Neural cell (in vitro differentiated cells): ENCODE measurements around the gene GRM1.

Experiments
- EP300 ChIP-seq: fragments of 450-650 bp; conservative IDR thresholded peaks from 2 replicates; pipeline ENCODE4 v1.6.1; 2014; ENCODE audit warnings: antibody characterized with exemption, mild to moderate bottlenecking, moderate library complexity; ENCODE audit not compliant: poor library complexity, severe bottlenecking
- POLR2AphosphoS5 ChIP-seq: IDR thresholded peaks from 2 replicates; pipeline ENCODE4 v1.6.1; 2012
- TF ChIP-seq, protein P1 (sequence below): IDR thresholded peaks from 2 replicates; pipeline ENCODE4 v1.6.1; 2012; ENCODE audit warnings: borderline replicate concordance
- TF ChIP-seq, protein P2 (sequence below): fragments of 450-650 bp; IDR thresholded peaks from 2 replicates; pipeline ENCODE4 v1.5.1; 2014; ENCODE audit warnings: antibody characterized with exemption, mild to moderate bottlenecking, moderate library complexity; ENCODE audit not compliant: poor library complexity, severe bottlenecking

DNA sequence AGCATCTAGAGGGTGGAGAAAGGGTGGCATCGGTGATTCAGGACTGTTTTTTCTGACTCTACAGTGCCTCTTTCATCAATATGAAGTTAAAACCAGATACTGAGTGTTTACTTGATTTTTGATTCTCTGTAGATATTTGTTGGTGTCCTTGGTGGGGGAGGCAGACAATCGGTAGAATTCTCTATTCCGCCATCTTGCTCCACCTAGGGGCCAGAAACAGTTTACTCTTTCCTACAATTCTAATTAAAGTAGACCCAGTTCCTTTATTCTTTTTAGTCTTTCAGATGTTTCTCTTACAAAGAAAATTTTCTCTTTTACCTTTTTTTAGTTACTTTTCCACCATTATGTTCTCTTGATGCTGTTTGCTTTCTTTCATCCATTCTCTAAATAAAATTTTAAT lies 352.6 kb downstream of the GRM1 start:
- TF ChIP-seq, protein P1, sequence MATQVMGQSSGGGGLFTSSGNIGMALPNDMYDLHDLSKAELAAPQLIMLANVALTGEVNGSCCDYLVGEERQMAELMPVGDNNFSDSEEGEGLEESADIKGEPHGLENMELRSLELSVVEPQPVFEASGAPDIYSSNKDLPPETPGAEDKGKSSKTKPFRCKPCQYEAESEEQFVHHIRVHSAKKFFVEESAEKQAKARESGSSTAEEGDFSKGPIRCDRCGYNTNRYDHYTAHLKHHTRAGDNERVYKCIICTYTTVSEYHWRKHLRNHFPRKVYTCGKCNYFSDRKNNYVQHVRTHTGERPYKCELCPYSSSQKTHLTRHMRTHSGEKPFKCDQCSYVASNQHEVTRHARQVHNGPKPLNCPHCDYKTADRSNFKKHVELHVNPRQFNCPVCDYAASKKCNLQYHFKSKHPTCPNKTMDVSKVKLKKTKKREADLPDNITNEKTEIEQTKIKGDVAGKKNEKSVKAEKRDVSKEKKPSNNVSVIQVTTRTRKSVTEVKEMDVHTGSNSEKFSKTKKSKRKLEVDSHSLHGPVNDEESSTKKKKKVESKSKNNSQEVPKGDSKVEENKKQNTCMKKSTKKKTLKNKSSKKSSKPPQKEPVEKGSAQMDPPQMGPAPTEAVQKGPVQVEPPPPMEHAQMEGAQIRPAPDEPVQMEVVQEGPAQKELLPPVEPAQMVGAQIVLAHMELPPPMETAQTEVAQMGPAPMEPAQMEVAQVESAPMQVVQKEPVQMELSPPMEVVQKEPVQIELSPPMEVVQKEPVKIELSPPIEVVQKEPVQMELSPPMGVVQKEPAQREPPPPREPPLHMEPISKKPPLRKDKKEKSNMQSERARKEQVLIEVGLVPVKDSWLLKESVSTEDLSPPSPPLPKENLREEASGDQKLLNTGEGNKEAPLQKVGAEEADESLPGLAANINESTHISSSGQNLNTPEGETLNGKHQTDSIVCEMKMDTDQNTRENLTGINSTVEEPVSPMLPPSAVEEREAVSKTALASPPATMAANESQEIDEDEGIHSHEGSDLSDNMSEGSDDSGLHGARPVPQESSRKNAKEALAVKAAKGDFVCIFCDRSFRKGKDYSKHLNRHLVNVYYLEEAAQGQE, result no peak
- TF ChIP-seq, protein P2, sequence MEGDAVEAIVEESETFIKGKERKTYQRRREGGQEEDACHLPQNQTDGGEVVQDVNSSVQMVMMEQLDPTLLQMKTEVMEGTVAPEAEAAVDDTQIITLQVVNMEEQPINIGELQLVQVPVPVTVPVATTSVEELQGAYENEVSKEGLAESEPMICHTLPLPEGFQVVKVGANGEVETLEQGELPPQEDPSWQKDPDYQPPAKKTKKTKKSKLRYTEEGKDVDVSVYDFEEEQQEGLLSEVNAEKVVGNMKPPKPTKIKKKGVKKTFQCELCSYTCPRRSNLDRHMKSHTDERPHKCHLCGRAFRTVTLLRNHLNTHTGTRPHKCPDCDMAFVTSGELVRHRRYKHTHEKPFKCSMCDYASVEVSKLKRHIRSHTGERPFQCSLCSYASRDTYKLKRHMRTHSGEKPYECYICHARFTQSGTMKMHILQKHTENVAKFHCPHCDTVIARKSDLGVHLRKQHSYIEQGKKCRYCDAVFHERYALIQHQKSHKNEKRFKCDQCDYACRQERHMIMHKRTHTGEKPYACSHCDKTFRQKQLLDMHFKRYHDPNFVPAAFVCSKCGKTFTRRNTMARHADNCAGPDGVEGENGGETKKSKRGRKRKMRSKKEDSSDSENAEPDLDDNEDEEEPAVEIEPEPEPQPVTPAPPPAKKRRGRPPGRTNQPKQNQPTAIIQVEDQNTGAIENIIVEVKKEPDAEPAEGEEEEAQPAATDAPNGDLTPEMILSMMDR, result no peak
- TF ChIP-seq POLR2AphosphoS5, result no peak
- TF ChIP-seq EP300, result no peak
